GM21529 (cell line): ENCODE data around the gene GATAD2A.

Experiments used
- ATAC-seq: cut with Tn5 transposase; IDR thresholded peaks from one replicate; pipeline ENCODE4 v1.9.1; 2021; ENCODE audit not compliant: unreplicated experiment

GATAD2A gene

GRCh38 chr19:19543640-19544039, 138.2 kb downstream of the GATAD2A start:
- no peak for ATAC-seq

- ATAC-seq, result no peak
Observed at GRCh38 chr19:19544257-19544953, 138.9 kb downstream of the GATAD2A start.

DNA sequence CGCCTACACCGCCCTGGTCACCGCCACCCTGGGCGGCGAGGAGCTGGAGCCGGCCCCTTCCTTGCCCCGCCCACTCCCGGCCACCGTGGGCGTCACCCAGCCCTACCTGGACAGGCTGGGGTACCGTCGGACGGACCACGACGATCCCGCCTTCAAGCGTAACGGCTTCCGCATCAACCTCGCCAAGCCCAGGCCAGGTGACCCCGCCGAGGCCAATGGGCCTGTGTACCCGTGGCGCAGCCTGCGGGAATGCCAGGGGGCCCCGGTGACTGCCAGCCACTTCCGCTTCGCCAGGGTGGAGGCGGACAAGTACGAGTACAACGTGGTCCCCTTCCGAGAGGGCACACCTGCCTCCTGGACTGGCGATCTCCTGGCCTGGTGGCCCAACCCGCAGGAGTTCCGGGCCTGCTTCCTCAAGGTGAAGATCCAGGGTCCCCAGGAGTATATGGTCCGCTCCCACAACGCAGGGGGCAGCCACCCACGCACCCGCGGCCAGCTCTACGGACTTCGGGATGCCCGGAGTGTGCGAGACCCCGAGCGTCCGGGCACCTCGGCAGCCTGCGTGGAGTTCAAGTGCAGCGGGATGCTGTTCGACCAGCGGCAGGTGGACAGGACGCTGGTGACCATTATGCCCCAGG, 139.6 kb downstream of the GATAD2A start:
- ATAC-seq, result no peak

DNA sequence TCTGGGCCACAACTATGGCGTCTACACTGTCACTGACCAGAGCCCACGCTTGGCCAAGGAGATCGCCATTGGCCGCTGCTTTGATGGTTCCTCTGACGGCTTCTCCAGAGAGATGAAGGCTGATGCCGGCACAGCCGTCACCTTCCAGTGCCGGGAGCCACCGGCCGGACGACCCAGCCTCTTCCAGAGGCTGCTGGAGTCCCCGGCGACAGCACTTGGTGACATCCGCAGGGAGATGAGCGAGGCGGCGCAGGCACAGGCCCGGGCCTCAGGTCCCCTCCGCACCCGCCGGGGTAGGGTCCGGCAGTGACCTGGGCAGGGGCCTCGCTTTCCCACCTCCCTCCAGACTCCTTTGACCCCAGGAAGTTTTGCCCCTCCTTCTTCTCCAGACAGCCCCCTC, 140.2 kb downstream of the GATAD2A start:
- ATAC-seq, result no peak

GRCh38 chr19:19546751-19547162, 141.3 kb downstream of the GATAD2A start:
- ATAC-seq, result no peak

DNA sequence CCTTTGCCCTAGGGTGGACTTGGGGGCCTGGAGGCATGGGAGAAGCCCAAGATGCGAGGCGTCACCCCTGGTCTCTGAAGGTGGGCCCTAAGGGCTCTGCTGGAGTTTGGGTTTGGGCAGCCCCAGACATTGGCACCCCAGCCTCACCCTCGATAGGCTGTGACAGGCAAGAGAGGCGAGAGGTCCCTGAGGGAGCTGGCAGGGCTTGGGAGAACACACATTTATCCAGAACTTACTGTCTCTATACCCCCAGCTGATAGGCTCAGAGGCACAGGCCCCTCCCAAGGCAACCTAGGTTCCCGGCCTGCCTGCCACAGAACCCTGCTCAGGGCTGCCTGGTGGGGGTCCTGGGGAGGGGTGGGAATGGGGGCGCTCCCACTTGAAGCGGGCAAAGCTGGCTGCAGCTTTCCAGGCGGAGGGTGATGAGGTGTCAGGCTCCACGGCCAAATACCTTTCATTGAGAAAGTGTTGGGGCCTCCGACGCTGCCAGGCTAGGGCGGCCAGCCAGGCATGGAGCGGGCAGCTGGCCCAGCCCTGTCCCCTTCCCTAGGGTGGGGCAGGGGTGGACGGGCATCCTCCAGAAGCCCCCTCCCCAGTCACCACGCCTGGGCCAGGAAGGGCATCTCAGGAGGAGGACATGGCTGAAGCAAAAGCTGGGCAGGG, 142.3 kb downstream of the GATAD2A start:
- no peak for ATAC-seq

GRCh38 chr19:19548915-19549759, 143.7 kb downstream of the GATAD2A start:
- ATAC-seq, result no peak

DNA sequence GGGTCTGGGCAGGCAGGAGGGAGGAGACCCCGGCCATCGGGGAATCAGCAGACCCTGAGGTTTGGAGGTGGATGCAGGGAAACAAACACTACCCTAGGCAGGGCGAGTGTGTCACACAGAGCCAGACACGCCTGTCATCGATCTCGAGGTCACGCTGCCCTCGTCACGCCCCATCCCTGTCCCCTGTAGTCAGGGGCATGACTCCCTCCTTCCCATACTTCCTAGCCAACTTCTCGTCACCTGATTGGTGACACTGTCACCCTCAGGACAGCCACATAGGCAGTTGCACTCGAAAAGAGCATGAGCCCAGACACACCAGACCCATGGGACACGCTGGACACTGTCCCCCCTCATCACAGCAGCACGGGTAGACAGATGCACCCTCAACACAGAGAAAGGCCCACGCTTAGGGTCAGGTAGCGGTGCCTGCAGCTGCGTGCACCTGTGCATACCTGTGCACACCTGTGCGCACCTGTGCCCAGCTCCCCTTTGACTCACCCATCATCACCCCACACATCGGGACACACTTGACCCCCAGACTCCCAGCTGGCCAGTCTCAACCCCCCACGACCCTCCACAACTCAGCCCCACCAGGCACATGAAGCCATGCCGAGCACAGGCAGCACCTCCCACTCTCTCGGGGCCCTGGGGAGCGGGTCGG, 144.5 kb downstream of the GATAD2A start:
- ATAC-seq, result no peak

GRCh38 chr19:19550485-19550929, 145.0 kb downstream of the GATAD2A start:
- no peak for ATAC-seq

DNA sequence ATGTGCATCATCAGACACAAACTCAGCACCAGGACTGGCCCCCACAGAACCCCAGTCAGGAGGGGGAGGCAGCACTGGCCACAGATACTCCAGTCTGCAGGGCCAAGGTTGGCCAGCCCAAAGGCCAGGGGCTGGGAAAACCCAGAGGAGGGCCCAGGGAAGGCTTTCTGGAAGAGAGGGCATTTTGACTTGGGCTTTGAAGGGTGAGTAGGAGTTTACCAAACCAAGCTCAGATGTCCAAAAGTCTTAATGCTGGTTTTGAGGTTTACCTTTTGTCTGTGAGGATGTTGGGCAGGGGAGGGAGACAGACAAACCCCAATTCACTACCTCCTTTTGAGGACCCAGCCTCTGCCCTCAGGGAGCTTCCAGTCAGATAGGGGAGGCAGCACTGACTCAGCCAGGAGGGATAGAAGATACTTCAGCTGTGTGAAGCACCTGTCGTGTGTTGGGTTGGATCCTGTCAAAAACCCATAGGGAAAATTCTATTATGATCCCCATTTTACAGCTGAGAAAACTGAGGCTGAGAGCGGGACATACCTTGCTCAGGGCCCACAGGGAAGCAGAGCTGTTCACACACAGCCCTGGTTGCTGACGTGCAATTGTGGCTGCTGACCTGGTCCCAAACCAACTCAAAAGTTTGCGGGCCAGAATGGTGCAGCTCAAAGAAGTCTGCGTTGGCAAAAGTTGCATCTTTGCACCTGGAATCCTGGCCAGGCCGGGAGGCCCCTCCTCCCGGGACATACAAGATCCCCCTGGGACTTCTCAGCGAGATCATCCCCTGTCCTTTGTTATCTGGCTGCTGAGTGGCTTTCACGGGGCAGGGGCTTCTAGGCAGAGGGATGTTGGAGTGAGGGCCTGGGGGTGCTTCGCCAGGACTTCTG, 145.7 kb downstream of the GATAD2A start:
- ATAC-seq, result no peak

- ATAC-seq, result no peak
Observed at GRCh38 chr19:19551853-19552192, 146.3 kb downstream of the GATAD2A start.

GRCh38 chr19:19552798-19553197, 147.3 kb downstream of the GATAD2A start:
- ATAC-seq, result no peak

DNA sequence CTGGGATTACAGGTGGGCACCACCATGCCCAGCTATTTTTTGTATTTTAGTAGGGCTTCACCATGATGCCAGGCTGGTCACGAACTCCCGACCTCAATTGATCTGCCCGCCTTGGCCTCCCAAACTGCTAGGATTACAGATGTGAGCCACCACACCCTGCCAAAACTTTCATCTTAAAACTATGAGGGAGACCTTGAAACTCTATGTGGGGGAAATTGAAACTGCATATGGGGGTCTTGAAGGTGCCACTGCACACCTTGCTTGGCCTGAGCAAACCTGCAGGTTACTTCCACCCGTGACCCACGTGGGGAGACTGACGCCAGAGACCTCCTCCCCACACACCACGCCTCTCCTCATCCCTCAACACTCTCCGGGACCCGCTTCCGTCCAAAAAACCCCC, 148.2 kb downstream of the GATAD2A start:
- no peak for ATAC-seq

- no peak for ATAC-seq
Observed at GRCh38 chr19:19554074-19555023, 148.9 kb downstream of the GATAD2A start.

DNA sequence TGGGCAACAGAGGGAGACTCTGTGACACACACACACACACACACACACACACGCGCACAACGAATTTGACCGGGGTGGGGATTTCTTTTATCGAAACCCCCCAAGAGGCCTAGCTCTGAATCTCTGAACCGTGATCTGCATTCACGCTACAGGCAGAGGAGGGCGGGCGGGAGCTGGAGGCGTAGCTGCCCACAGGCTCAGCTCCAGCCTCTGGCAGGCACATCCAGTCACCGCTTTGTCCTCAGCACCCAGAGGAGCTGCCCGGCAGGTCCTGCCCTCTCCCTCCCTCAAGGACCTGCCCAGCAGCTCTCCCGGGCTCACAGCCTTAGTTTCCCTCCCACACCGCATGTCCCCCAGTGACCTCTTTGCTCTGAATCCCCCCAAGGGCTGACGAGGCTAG, 152.6 kb downstream of the GATAD2A start:
- no peak for ATAC-seq
